K562 (cell line): ENCODE results near the gene TMEM164. TPM values are rescaled to one million over a fixed set of nuclear protein-coding genes. Genes with fewer than 3 reads are reported as not detected.

Experiments used
- ATAC-seq: fragments of 200-7000 bp; cut with Tn5 transposase; 3 replicates; pipeline ENCODE4 v1.9.1; 2020; ENCODE audit warnings: moderate library complexity
- BruUV-seq: library from RNA; stranded (reverse); fragments of 400-500 nt; replicated peaks from 2 replicates; lab custom pipeline; 2021; lab: Mats Ljungman, UMichigan
- CTCF ChIA-PET: fragments of 300-600 bp; formaldehyde crosslinking; extraction: SDS; loops from one replicate; lab custom pipeline; 2021; ENCODE audit warnings: low intra/inter-chr PET ratio; lab: Yijun Ruan, JAX
- POLR2A ChIA-PET: fragments of 300-600, 350-650 bp; sonication (Branson Sonifier 250); formaldehyde crosslinking; extraction: SDS; loops from one replicate; lab custom pipeline; 2021; ENCODE audit warnings: antibody characterized with exemption, inconsistent platforms; lab: Yijun Ruan, JAX
- DNase-seq, 4 experiments: peaks; one replicate each; pipeline versions ENCODE4 v3.0.0 to v3.0.0-alpha.2; 2011 to 2018; ENCODE audit warnings: low spot score in 3 of 4, mixed read lengths in 3 of 4; ENCODE audit errors: extremely low read depth in 1 of 4
- FAIRE-seq: peaks from 2 replicates; lab custom pipeline; 2011; peaks lifted over from hg19 to GRCh38; lab: Jason Lieb, UNC
- H2AFZ ChIP-seq: 2 replicates; pipeline ENCODE4 v1.6.0; 2011; ENCODE audit warnings: low read depth, low read length, control low read depth, inconsistent platforms
- H3K27ac ChIP-seq: fragments of 200-600 bp; 3 replicates; pipeline ENCODE4 v1.8.0; 2011; ENCODE audit warnings: low read depth, mild to moderate bottlenecking, control low read depth, inconsistent platforms, low read length, moderate library complexity, mixed read lengths; ENCODE audit errors: extremely low read depth
- H3K27me3 ChIP-seq, 2 experiments: fragments of 300-600 bp in 1 of 2; 2 replicates in 1 of 2; 3 replicates in 1 of 2; pipeline versions ENCODE4 v1.6.0 to v1.8.0; 2011; ENCODE audit warnings: inconsistent platforms in 2 of 2, low read length in 2 of 2, mild to moderate bottlenecking in 1 of 2, mixed read lengths in 1 of 2, moderate library complexity in 1 of 2; ENCODE audit not compliant: control insufficient read depth in 2 of 2, insufficient read depth in 2 of 2
- H3K36me3 ChIP-seq: fragments of 300-600 bp; 3 replicates; pipeline ENCODE4 v1.8.0; 2011; ENCODE audit warnings: mild to moderate bottlenecking, low read length, inconsistent platforms; ENCODE audit not compliant: control insufficient read depth, insufficient read depth
- H3K4me1 ChIP-seq, 2 experiments: fragments of 200-600 bp in 1 of 2; replicated peaks in 1 of 2; 2 replicates in 1 of 2; 3 replicates in 1 of 2; pipeline versions ENCODE4 v1.5.1 to v1.8.0; 2011; ENCODE audit warnings: inconsistent platforms in 2 of 2, low read length in 2 of 2, mild to moderate bottlenecking in 1 of 2, mixed read lengths in 1 of 2, moderate library complexity in 1 of 2; ENCODE audit not compliant: control insufficient read depth in 2 of 2, insufficient read depth in 2 of 2
- H3K4me2 ChIP-seq: 2 replicates; pipeline ENCODE4 v1.6.1; 2011; ENCODE audit warnings: low read length, control low read depth, inconsistent platforms, mixed read lengths; ENCODE audit not compliant: insufficient read depth
- H3K4me3 ChIP-seq: fragments of 200-600 bp; sonication (generic), shearing (Covaris generic); 2 replicates; pipeline ENCODE4 v1.5.1; 2016; ENCODE audit warnings: control low read depth, inconsistent platforms
- H3K79me2 ChIP-seq: fragments of 200-600 bp; 3 replicates; pipeline ENCODE4 v1.8.0; 2011; ENCODE audit warnings: low read length, inconsistent platforms; ENCODE audit not compliant: control insufficient read depth, insufficient read depth
- H3K9ac ChIP-seq, 2 experiments: 2 replicates each; pipeline versions ENCODE4 v1.6.0 to v1.6.1; 2011; ENCODE audit warnings: low read depth in 2 of 2, low read length in 2 of 2, control low read depth in 1 of 2, inconsistent platforms in 1 of 2, mild to moderate bottlenecking in 1 of 2, mixed read lengths in 1 of 2; ENCODE audit not compliant: insufficient read depth in 1 of 2
- H3K9me1 ChIP-seq: one replicate; pipeline ENCODE4 v1.6.0; 2011; ENCODE audit warnings: inconsistent platforms, mild to moderate bottlenecking, low read length, moderate library complexity; ENCODE audit not compliant: control insufficient read depth, insufficient read depth
- H3K9me3 ChIP-seq: replicated peaks from 2 replicates; pipeline ENCODE4 v1.5.1; 2011; ENCODE audit warnings: low read depth, low read length, inconsistent platforms; ENCODE audit not compliant: control insufficient read depth, insufficient read depth
- H4K20me1 ChIP-seq: replicated peaks from 2 replicates; pipeline ENCODE4 v1.6.1; 2011; ENCODE audit warnings: low read length, inconsistent platforms, mixed read lengths; ENCODE audit not compliant: control insufficient read depth, insufficient read depth
- CCAR2 ChIP-seq: fragments of 200-400 bp; formaldehyde crosslinking; IDR thresholded peaks from 2 replicates; pipeline ENCODE4 v1.6.1; 2017; ENCODE audit warnings: mild to moderate bottlenecking, low read depth, low read length
- CHD4 ChIP-seq: fragments of 200-600 bp; sonication (generic); IDR thresholded peaks from 3 replicates; pipeline ENCODE4 v1.6.1; 2012; ENCODE audit warnings: low read depth, mild to moderate bottlenecking, mixed read lengths, low read length, inconsistent platforms; ENCODE audit not compliant: insufficient read depth, insufficient replicate concordance, poor library complexity, severe bottlenecking
- HMGXB4 ChIP-seq: sonication (generic); formaldehyde crosslinking; IDR thresholded peaks from 2 replicates; pipeline ENCODE4 v1.8.1; 2023; ENCODE audit warnings: mild to moderate bottlenecking, missing genetic modification reagents
- ILF3 ChIP-seq: fragments of 450-650 bp; IDR thresholded peaks from 2 replicates; pipeline ENCODE4 v1.6.1; 2018; ENCODE audit warnings: antibody characterized with exemption, mild to moderate bottlenecking, moderate library complexity, borderline replicate concordance
- MBD2 ChIP-seq: sonication (generic); IDR thresholded peaks from 2 replicates; pipeline ENCODE4 v1.6.1; 2016; ENCODE audit warnings: low read depth, borderline replicate concordance
- ZBTB11 ChIP-seq, 3 experiments: fragments of 200-800 bp in 1 of 3; fragments of 250-450 bp in 1 of 3; fragments of 450-650 bp in 1 of 3; sonication (Bioruptor Pico) in 1 of 3; sonication (Bioruptor generic) in 1 of 3; formaldehyde crosslinking in 1 of 3; IDR thresholded peaks; 2 replicates each; pipeline versions ENCODE4 v1.6.1 to v1.8.0; 2016 to 2022; ENCODE audit warnings: mild to moderate bottlenecking in 2 of 3, missing genetic modification characterization in 2 of 3, missing compliant biosample characterization in 1 of 3, moderate library complexity in 1 of 3
- WGBS: fragments of 100-300 bp; shearing (Covaris generic); methylation state at CpG from one replicate; pipeline ENCODE4 v1.1.6; 2016; ENCODE audit warnings: low coverage, mixed read lengths; ENCODE audit not compliant: insufficient coverage; ENCODE audit errors: missing lambda C conversion rate; 5-methylcytosine and 5-hydroxymethylcytosine counted together
- in situ Hi-C: fragments of 300-500 bp; cut with MboI; formaldehyde crosslinking; loops from 4 replicates; pipeline ENCODE4 v1.15.0; 2018; ENCODE audit warnings: inconsistent platforms, mixed read lengths
- intact Hi-C: fragments of 100-400 bp; cut with micrococcal nuclease; formaldehyde crosslinking; loops from 2 replicates; pipeline ENCODE4 v1.14.2; 2022
- polyA plus RNA-seq, 8 experiments: library from polyadenylated mRNA; depleted of rRNA in 4 of 8; stranded (reverse) in 5 of 8; unstranded in 3 of 8; fragments of >200 nt; fragmentation: Nextera tagmentation in 2 of 8; fragmentation: Illumina TruSeq in 1 of 8; extraction: Ambion mirVana in 2 of 8; extraction: Trizol in 1 of 8; gene quantifications; 2 replicates each; pipeline versions ENCODE4 v1.2.1 to v1.2.3, GENCODE V29; 2011 to 2014; ENCODE audit warnings: inconsistent platforms in 1 of 8, missing spikeins in 1 of 8
- total RNA-seq, 7 experiments: library from RNA; depleted of rRNA in 6 of 7; stranded (reverse); fragments of >200 nt in 6 of 7; fragmentation: Illumina TruSeq in 2 of 7; extraction: Trizol in 2 of 7; gene quantifications; 2 replicates each; pipeline versions ENCODE4 v1.2.1 to v1.2.3, GENCODE V29; 2011 to 2021; ENCODE audit warnings: low replicate concordance in 1 of 7

The TMEM164 gene
- total and polyA plus RNA-seq, 9 of the 15 experiments (the other 6 are each of a cell fraction or from before 2014, with no cell fraction given), result 2.4 to 57.3 (median 23.1) TPM

- DNase-seq (no peak), FAIRE-seq (no peak), ATAC-seq (no peak; the same call in 2 of the 3 replicates)
- no peaks in the 10 kb centered on the region for H3K9me1 ChIP-seq
- no peaks in the 10 kb centered on the region for H3K27me3 ChIP-seq
- ChIA-PET POLR2A (interaction anchor here (2.2 kb wide), 1 partner anchor 10 kb away, joined by 7 read pairs; no protein-coding TSS in a partner anchor), CTCF (no interaction called here)
- peaks cover 18% of the 10 kb centered on the region; the same call in 2 of the 3 replicates for H3K36me3 ChIP-seq
- BruUV-seq, result no TSS peak
- no peak overlapping the region for H2AFZ ChIP-seq
- H3K4me2 ChIP-seq, result no peak overlapping the region
- in situ Hi-C loops, result no loop called here
- 44% methylated on average over 2 of the region's 2 CpGs for WGBS
- no peaks in the 10 kb centered on the region for H4K20me1 ChIP-seq
- no peak overlapping the region for H3K27ac ChIP-seq
- intact Hi-C loops, result no loop called here
- no peaks in the 10 kb centered on the region; the same call in 2 of the 3 replicates for H3K79me2 ChIP-seq
- no peaks in the 10 kb centered on the region; a peak in 1 of 5 replicates for H3K4me1 ChIP-seq
- no peak overlapping the region for H3K4me3 ChIP-seq
- no peak overlapping the region for H3K9ac ChIP-seq
- no peaks in the 10 kb centered on the region for H3K9me3 ChIP-seq
- TF ChIP-seq CHD4 (no peak), ZBTB11 (CRISPR knock-in tag; IDR thresholded peaks at IDR 0.05) (no peak), MBD2 (no peak), CCAR2 (no peak), ILF3 (no peak), HMGXB4 (CRISPR knock-in tag) (no peak)
Measured at GRCh38 chrX:110120025-110120424, 117.1 kb downstream of the TMEM164 start.
